ENCODE results near the gene RBPJ. TPM values are rescaled to one million over a fixed set of nuclear protein-coding genes. Genes with fewer than 3 reads are reported as not detected.
"Not testable (repeated sequence)": the region's sequence is repeated elsewhere in the genome, so short reads cannot be mapped to it uniquely, and the experiment has no call there.

Gene RBPJ
- polyA plus RNA-seq, 10 donors: 62.8 to 98.9 (median 77.5) TPM

- DNase-seq: no peak
Observed at GRCh38 chr4:26300314-26301307, 20.2 kb upstream of the RBPJ start.

GRCh38 chr4:26302031-26302899 lies 18.5 kb upstream of the RBPJ start:
- no peak for DNase-seq

- no peak for DNase-seq
Observed at GRCh38 chr4:26303008-26303407, 17.8 kb upstream of the RBPJ start.

- peak; percentile 55 to 70 (median 65) for DNase-seq
Observed at GRCh38 chr4:26307037-26307800, 13.6 kb upstream of the RBPJ start.

- DNase-seq: no peak
Observed at GRCh38 chr4:26308568-26308967, 12.2 kb upstream of the RBPJ start.

- DNase-seq: no peak
Observed at GRCh38 chr4:26310264-26310663, 10.6 kb upstream of the RBPJ start.

- DNase-seq: no peak
Observed at GRCh38 chr4:26311633-26312032, 9.2 kb upstream of the RBPJ start.

DNA sequence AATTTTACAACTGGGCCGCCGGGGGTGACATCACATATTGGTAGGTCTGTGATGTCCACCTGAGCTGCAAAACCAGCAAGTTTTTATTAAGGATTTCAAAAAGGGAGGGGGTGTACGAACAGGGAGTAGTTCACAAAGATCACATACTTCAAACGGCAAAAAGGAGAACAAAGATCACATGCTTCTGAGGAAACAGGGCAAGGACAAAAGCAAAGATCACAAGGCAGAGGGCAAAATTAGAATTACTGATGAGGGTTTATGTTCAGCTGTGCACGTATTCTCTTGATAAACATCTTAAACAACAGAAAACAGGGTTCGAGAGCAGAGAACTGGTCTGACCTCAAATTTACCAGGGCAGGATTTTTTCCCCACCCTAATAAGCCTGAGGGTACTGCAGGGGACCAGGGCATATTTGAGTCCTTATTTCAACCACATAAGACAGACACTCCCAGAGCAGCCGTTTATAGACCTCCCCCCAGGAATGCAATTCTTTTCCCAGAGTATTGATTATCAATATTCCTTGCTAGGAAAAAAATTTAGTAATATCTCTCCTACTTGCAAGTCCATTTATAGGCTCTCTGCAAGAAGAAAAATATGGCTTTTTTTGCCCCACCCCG lies 5.4 kb upstream of the RBPJ start:
- not testable (repeated sequence) for DNase-seq

DNA sequence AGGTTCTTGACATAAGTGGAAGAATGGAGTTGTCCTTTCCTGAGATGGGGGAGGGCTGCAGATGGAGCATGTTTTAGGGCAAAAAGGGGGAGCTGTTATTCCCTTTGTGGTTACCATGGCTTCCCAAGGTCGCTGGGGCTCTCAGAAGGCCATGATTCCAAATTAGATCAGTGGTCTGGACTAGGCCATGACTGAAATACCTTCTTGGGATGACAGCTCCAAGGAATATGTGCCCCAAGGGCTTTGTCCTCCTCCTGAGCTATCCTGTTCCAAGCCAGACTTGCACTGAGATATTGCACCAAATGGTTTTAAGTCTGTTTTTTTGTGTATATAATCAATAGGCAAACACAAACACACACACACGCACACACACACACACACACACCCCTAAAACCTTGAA lies 3.0 kb upstream of the RBPJ start:
- no peak for DNase-seq

DNA sequence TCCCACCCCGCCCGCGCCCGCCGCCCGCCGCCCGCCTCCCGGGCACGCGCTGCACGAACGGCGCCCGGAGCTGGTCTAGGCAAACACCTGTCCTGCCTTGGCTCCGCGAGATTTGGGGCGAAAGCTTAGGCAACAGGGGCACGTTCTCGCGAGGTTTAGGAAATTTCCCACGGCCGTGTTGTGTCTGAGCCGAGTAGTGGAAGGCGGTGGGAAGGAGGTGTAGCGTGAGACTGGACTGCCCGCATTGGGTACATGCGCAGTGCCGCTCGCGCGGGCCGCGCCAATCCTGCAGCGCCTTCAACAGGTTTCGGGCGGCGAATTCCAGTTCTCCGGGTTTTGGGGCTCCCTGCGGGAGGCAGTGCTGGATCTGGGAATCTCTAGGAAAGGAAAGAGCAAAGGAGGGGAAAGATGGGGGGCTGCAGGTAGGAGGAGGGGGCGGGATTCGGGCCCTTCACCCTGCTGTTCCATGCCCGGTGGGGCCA lies 1.3 kb upstream of the RBPJ start:
- DNase-seq: peak; percentile 98 to 99 (median 99)

GRCh38 chr4:26319949-26320537 lies 771 bp upstream of the RBPJ start:
- no peak for DNase-seq

GRCh38 chr4:26321373-26322221 lies 783 bp downstream of the RBPJ start:
- peak in 2 of 3 donors; percentile 61 to 87 for DNase-seq

- no peak for DNase-seq
Observed at GRCh38 chr4:26322346-26322745, 1.5 kb downstream of the RBPJ start.

- DNase-seq: peak in 2 of 3 donors; percentile 66 to 86
Observed at GRCh38 chr4:26323821-26324220, 3.0 kb downstream of the RBPJ start.

- DNase-seq: peak in 1 of 3 donors; percentile 53
Observed at GRCh38 chr4:26325191-26325590, 4.4 kb downstream of the RBPJ start.

DNA sequence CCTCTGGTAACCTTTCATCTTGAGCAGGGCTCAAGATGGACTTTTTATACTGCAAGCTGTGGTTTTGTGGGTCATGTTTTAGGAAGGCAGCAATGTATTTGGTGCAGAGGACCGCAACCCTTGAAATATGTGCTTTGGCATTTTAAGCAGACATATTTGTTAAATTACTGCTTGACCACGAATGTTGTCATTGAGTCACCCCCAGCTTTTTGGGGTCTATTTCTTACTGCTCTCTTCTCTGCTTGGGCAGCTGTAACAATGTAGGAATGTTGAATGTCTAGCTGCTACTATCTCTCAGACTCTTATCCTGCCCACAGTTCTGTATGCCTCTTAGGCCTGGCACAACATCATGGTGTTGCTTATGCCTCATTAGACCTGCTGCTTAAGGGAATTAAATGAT lies 6.0 kb downstream of the RBPJ start:
- DNase-seq: peak in 1 of 3 donors; percentile 82

GRCh38 chr4:26330186-26330787 lies 9.5 kb downstream of the RBPJ start:
- peak in 2 of 3 donors; percentile 41 to 66 for DNase-seq

DNA sequence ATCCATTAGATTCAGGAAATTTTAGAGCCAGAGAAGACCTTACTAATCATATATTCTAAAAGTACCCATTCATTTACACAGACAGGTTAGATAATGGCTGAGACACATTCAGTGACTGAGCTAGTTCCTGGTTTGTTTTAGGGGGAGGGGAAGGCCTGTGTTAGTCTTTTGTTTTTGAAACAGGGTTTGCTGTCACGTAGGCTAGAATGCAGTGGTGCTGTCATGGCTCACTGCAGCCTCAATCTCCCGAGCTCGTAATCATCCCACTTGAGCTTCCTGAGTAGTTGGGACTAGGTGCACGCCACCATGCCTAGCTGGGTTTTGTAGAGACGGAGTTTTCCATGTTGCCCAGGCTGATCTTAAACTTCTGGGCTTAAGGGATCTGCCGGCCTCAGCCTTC lies 10.1 kb downstream of the RBPJ start:
- no peak for DNase-seq

- no peak for DNase-seq
Observed at GRCh38 chr4:26331380-26331950, 10.7 kb downstream of the RBPJ start.

Measured in muscle of back (tissue), 11 donors.